ENCODE data around the gene UBE3D. TPM values are rescaled to one million over a fixed set of nuclear protein-coding genes. Genes with fewer than 3 reads are reported as not detected.

The UBE3D gene
- total and polyA plus RNA-seq, 2 of the 8 experiments (the other 6 are each of a cell fraction or from before 2014, with no cell fraction given) = 5.7 to 16.3 TPM

- Histone ChIP-seq H2BK15ac (ENCODE audit: low read length) (no peak overlapping the region), H2AK5ac (ENCODE audit: low read depth, low read length) (no peak overlapping the region), H3K14ac (ENCODE audit: insufficient read length) (no peak overlapping the region), H3K36me3 (ENCODE audit: control insufficient read depth in 2 of 4, insufficient read depth in 4 of 4, low read length in 3 of 4) (peaks cover 0 to 8% (median 0%) of the 10 kb centered on the region in 4 experiments; a peak in 1 of 8 replicates), H3K9ac (replicated peaks in 1 of 4; ENCODE audit: extremely low read depth in 1 of 4, low read depth in 3 of 4, low read length in 3 of 4) (no peak overlapping the region), H3K23me2 (ENCODE audit: low read depth, low read length) (no peaks in the 10 kb centered on the region), H3K9me3 (ENCODE audit: insufficient read depth in 2 of 2, low read depth in 1 of 2, low read length in 1 of 2) (no peaks in the 10 kb centered on the region), H2BK12ac (ENCODE audit: low read depth, low read length) (no peak overlapping the region), H4K91ac (replicated peaks; ENCODE audit: insufficient read length, low read length) (no peak overlapping the region), H3K27ac (ENCODE audit: low read depth, low read length) (no peak overlapping the region), H2BK120ac (replicated peaks; ENCODE audit: low read depth, low read length) (no peak overlapping the region), H4K8ac (ENCODE audit: extremely low read depth, insufficient read depth, low read length) (no peak overlapping the region), H3K4me3 (ENCODE audit: extremely low read depth in 1 of 4, insufficient read depth in 2 of 4, low read depth in 3 of 4, low read length in 4 of 4) (no peak overlapping the region), H2BK5ac (ENCODE audit: low read depth, low read length) (no peak overlapping the region), H4K20me1 (replicated peaks in 1 of 2; ENCODE audit: control insufficient read depth in 1 of 2, insufficient read depth in 2 of 2, low read length in 2 of 2) (no peaks in the 10 kb centered on the region), H4K5ac (ENCODE audit: insufficient read length, low read depth, low read length) (no peak overlapping the region), H3K23ac (ENCODE audit: insufficient read length) (no peak overlapping the region), H3K18ac (ENCODE audit: extremely low read depth, low read length) (no peak overlapping the region), H3K56ac (replicated peaks; ENCODE audit: insufficient read length, low read depth, low read length) (no peak overlapping the region), H2BK20ac (ENCODE audit: low read length) (no peak overlapping the region), H3K79me2 (ENCODE audit: control insufficient read depth in 1 of 2, insufficient read depth in 2 of 2, low read length in 2 of 2) (peaks cover 0 to 4% of the 10 kb centered on the region in 2 experiments; a peak in 1 of 4 replicates), H3K4ac (replicated peaks; ENCODE audit: insufficient read length, low read depth, low read length) (no peak overlapping the region), H3K4me1 (replicated peaks in 1 of 4; ENCODE audit: control insufficient read depth in 3 of 4, insufficient read depth in 4 of 4, low read length in 3 of 4) (no peaks in the 10 kb centered on the region), H3K4me2 (ENCODE audit: insufficient read depth in 1 of 2, low read depth in 2 of 2, low read length in 2 of 2) (no peak overlapping the region), H3K27me3 (replicated peaks in 1 of 4; ENCODE audit: control insufficient read depth in 3 of 4, extremely low read depth in 1 of 4, insufficient read depth in 3 of 4, low read length in 3 of 4) (peaks cover 0 to 1% (median 0%) of the 10 kb centered on the region in 4 experiments; a peak in 1 of 7 replicates), H2AFZ (ENCODE audit: low read length) (no peak overlapping the region), H3K79me1 (ENCODE audit: low read depth, low read length) (no peaks in the 10 kb centered on the region)
- ChIA-PET POLR2A (ENCODE audit: partially characterized antibody) (no interaction called here), CTCF (ENCODE audit: partially characterized antibody) (interaction anchor here (0.6 to 2.2 kb wide), 3 partner anchors 30 to 122 kb away, joined by 4 to 12 read pairs (median 5); partner anchors contain the start of gene DOP1A)
- TF ChIP-seq GTF2F1 (IDR thresholded peaks at IDR 0.05; ENCODE audit: borderline replicate concordance, low read depth, low read length) = no peak
- no peak for TF ChIP-seq CHD1 (IDR thresholded peaks at IDR 0.05; ENCODE audit: low read depth, low read length)
- no peak for TF ChIP-seq JUN (IDR thresholded peaks at IDR 0.05; ENCODE audit: low read depth, low read length)
- FAIRE-seq (no peak), DNase-seq (ENCODE audit: low read depth in 1 of 2, low spot score in 2 of 2) (no peak)
- WGBS, 2 experiments (ENCODE audit: extremely low coverage in 1 of 2, insufficient coverage in 1 of 2, insufficient read length in 1 of 2, insufficient replicate concordance in 2 of 2, low coverage in 1 of 2, low lambda C conversion rate in 2 of 2, missing lambda C conversion rate in 1 of 2) = 91% methylated on average over 2 of the region's 2 CpGs; no CpG with 5 or more reads in 1 of the 2 experiments
These were observed 31.6 kb upstream of the UBE3D start for GRCh38 chr6:83097204-83097603.

Data from H1 (cell line).